GM21360 (cell line): Measurements from ENCODE around the gene TUSC2.
A peak's percentile ranks its signal among the peaks of the same experiment; 100 is the strongest.

Source experiments
- ATAC-seq: cut with Tn5 transposase; IDR thresholded peaks from one replicate; pipeline ENCODE4 v1.9.1; 2021; ENCODE audit warnings: mild to moderate bottlenecking, moderate library complexity; ENCODE audit not compliant: unreplicated experiment

Gene TUSC2

DNA sequence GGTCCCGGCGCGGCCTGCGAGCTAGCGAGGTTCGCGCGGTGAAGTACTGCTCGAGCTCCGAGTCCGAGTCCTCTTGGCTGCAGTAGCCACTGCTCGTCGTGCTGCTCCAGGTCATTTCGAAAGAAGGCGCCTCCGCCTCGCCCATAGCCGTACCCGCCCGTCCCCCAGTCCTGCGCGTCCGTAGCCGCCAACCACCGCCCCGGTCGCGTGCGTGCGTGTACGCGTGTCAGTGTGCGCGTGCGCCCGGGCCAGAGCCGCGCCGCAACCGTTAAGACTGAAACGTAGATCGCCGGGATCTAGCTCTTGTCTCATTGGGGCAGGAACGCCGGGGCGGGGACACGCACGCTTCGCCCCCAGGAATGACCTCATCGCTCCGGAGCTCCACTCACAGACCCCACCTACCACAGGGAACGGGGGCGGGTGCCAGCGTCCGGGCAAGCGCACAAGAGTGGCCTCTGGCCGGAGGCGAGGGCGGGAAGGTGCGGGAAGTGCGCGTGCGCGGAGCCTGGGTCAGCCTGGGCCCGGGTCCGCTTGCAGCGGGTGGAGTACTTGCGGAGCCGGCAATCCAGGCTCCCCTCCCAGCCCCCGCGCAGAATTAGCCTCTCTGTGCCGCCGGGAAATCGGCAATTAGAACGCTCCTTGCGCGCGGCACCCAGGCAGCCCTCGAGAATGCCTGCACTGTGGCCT is 9.3 kb upstream of the TUSC2 start:
- ATAC-seq: peak; percentile 70

DNA sequence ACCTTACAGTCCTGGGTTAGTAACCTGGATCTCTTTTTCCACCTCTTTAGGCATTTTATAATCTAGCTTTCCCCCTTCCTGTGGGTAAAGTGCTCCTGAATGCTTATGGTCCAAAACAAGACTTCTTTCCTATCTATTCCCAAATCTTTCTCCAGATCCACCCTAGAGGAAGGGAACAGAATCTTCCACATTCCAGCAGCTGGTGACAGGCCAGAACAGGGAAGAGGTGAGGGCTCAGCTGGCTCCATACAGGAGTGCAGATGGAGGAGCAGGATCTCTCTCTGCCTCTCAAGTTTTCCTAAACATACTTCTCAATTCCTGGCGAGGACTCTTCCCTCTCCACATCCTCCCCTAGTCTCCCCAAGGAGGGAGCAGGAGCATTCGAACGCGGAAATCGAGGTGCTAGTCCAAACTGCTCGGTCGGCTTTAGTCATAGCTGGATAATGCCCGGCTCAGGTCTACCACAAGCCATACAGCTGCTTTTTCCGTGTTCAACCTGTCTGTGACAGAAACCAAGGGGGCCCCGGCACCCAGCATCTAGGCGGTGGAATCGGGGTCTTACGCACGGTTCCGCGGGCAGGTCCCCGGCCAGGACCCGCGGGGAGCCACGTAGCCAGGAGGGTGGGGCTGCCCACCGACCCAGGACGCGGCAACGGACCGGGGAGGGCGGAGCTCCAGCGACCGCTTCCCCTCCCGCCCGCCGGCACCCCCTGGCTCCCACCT is 8.6 kb upstream of the TUSC2 start:
- peak; percentile 32 for ATAC-seq

DNA sequence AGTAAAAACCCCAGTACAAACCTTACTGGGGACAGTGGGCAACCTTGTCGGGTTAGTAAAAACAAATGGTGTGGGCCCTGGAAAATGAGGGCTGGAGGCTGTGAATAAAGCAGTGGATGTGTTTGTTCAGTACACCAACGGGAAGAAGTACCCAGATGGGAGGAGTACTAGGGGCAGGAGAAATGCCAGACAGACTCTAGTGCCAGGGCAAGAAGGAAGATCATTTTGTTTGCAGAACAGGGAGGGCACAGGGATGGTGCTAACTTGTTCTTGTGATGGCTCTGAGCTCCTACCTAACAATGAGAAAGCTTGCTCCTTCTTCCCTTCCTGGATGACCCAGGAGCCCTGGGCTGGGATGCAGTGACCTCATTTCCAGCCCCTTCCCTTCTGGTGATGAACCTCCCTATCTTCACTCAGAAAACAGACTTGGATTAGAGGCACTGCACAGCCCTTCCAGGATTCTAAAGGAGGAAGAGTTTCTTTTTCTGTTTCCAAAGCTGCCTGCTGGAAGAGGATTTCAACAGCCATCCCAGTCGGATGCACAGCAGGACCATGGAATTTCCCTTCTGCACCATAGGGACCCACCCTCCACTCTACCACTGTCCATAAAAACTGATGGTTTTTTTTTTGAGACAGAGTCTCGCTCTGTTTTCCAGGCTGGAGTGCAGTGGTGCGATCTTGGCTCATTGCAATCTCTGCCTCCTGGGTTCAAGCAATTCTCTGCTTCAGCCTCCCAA is 6.5 kb upstream of the TUSC2 start:
- no peak for ATAC-seq

DNA sequence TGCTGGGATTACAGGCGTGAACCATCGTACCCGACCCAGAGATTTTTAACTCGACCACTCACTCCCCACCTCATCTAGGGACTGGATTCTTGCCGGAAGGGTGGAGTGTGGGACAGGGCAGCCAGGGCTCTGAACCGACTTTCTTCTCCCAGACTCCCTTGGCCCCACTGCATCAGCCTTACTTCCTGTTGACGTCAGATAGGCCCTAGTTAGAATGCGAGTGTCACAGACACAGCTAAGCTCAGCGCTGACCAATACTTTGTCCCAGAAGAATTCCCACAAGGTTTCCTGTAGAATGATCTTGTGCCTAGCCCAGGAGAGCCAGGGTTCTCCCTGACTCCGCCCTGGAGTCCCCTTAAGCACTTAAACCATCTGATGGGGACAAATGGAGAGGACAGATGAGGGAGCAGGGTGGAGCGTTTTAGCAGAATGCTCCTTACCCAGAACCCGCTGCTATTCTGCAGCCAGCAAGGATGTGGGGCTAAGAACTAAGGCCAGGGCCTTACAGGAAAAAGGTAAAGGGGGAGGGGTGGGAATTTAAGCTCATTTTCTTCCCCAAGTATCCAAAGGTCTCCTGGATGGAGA is 5.8 kb upstream of the TUSC2 start:
- no peak for ATAC-seq

DNA sequence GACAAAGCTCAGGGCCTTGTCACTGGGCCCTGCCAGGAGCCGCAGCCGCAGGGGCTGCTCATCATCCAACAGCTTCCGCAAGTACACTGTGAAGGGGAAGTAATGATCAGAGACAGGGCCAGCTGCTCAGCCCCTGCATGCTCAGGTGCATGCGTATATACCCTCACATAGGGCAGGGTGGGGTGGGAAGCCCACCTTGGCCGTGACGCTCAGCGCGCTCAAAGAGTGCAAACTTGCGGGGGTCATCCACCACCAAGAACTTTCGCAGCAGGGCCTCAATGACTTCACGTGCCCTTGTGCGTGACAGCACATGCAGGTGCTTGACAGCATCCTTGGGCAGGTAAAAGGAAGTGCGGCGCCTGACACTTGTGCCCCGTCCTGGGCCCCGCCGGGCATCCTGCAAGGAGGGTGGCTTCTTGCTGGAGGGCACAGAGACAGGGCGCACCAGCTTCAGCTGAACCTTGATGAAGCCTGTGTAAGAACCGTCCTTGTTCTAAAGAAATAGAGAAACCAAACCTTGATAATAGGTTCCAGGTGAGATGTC is 3.4 kb upstream of the TUSC2 start:
- ATAC-seq: no peak

DNA sequence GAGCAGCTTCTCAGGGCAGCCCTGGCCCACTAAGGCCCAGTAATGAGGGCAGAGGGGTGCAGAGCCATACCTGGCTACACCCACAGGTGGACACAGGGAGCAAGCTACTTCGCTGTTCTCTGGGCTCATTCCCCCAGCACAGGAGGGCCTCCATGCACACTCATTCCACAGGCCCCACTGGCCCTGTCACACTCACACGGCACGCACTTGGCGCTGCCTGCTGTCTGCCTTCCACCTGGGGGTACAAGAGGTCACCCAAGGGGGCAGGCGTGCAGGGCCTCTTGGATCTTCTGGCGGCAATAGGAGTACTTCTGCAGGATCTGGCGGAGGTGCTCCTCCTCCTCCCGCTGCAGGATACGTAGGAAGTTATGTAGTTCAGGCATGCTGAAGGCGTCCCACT is 2.3 kb upstream of the TUSC2 start:
- ATAC-seq: no peak

DNA sequence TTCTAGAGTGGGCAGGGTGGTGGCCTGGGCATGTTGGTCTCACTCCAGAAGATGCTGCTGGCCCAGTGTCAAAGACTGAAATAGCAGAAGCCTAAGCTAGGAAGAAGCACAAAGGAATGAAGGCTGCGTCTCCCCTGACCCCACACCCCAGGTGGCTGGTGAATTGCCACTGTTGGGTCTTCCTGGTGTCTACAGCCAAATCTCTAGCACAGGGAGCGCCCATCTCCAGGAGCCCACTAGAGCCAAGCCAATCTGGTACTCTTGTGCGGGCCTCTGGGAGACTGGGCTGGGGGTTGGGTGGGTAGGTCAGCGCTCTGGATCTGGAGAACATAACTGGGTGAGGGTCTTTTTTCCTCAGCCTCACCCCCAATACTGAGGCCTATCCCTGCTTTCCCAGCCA is 894 bp downstream of the TUSC2 start:
- no peak for ATAC-seq

DNA sequence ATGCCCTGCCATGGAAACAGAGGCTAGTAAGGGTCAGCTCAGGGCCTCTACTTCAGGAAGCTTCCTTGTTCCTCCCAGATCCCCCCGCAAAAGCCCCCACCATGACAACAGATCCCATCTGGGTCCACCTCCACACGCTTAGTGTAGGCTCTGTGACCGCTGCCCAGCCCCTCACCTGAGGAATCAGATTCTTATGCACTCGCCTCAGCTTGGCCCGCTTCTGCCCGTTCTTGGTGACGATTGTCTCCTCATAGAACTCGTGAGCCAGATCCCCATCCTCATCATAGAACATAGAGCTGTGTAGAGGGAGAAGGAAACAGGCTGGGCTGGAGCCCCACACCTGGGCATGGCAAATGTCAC is 1.9 kb downstream of the TUSC2 start:
- ATAC-seq: no peak

DNA sequence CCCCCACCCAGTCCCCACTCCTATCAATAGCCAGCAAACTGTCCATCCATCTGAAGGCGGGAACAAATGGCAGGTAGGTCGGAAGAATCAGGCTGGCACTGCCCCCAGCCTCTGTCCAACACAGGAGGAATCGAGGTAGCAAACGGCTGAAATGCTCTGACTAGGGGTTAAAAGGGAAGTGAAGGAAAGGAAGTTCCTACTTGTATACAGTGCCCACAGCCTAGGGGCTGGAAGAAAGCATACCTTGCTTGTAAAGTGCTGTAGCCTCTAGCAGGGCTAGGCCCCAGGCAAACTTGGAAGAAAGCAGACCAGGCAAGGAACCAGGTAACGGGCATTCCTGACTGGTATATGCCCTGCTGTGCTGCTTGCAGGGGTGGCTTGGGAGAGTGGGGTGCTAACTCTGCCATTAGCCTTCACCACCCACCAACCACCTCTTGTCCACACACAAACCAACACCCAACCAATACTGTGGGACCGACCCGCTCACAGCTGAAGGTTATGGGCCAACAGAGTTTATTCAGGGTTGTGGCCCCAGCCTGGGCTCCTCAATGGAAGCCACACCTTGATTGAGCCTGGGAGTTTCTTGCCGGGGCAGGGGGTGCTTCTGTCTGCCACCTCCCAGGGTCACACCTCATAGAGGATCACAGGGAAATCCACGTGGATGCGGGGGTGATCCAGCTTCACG is 2.4 kb downstream of the TUSC2 start:
- no peak for ATAC-seq

DNA sequence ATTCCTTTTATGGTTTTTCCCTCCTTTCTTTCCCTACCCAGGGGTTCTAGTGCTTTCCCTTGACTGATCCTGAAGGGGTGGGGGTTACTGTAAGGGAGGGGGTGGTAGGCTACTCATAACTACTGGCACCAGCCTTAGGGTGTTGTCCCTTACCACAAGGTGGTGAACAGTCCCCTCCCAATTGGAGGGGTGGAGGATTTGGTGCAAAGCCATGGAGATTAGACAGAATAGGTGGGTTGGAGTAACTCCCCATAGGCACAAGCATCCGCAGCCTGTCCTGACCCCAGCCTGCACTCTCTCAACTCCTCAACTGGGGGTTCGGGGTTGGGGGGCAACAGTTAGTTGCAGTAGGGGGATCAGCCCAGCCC is 2.9 kb downstream of the TUSC2 start:
- ATAC-seq: no peak

DNA sequence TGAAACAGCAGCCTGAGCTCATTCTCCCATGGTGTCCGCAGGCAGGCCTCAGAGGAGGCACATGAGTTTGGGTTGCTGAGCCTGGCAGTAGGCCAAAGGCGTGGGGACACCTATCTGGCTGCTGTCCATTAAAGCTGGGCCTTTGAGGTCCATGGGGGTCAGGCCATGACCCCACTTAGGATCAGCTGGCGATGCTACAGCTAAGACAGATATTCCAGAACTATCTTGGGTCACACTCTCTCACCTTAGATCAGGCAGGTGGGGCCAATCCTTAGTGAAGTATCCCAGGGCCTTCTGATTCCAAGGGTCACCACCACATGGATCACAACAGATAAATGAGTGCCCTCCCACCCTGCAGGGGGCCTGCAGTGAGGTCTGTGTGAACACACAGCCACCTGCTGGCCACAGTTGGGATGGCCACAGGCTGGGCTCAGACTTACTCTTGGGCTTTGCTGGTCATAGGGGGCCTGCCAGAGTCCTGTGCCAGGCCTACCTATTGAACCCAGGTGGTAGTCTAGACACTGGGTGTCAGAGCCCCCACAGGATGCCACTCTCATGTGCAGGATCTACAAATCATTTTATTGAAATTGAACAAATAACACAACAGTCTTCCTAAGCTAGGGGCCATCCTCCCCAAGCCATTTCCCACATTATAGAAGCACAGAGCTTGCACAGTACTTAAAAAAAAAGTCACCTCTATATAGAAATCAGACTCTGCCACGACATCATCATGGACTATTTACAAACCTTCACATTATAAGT is 3.5 kb downstream of the TUSC2 start:
- no peak for ATAC-seq

DNA sequence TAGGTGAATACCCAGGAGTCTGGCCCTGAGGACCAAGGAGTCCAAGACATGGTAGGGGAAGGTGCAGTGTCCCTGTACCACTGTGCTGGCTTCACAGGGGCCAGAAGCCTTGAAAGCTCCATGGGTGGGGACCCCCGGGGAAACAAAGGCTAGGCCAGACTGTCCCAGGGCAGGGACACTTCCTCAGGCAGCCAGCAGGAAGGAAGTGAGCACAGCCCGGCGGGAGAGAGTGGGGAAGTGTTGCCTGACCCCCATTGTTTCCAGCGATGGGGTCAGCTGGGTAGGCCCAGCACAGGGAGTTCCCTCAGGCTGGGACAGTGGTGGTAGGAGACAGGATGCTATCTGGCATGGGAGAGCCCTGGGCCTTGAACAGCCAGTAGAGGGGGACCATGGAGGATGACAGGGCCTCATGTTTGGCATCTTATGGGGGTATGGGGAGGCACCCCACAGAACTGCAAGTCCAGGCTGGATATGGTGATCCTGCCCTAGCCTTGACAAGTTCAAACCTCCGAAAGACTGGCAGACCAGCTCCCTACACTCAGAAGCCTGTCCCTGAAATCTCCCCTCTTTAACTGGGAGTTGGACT is 4.3 kb downstream of the TUSC2 start:
- no peak for ATAC-seq

DNA sequence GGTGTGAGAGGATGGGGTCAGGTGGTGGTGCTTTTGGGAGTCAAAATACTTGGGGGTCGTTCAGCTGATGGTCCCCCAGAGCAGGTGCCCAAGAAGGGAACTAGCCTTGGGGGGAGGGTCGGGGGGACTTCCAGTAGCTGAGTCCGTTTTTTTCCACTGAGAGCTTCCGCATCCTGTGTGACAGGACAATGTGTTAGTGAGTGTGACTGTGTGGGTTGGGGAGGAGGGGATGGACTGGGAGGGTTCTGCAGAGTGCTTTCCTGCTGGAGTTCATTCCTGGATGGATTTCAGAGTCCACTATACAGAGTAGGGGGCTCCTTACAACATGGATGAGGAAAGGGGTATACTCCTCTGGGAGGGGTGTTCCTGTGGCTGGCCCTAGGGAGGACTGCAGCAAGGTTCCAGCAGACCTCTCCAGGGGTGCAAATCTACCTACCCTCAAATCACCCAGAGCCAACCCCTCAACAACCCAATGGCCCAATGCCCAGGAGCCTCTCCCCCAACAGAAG is 4.9 kb downstream of the TUSC2 start:
- no peak for ATAC-seq

DNA sequence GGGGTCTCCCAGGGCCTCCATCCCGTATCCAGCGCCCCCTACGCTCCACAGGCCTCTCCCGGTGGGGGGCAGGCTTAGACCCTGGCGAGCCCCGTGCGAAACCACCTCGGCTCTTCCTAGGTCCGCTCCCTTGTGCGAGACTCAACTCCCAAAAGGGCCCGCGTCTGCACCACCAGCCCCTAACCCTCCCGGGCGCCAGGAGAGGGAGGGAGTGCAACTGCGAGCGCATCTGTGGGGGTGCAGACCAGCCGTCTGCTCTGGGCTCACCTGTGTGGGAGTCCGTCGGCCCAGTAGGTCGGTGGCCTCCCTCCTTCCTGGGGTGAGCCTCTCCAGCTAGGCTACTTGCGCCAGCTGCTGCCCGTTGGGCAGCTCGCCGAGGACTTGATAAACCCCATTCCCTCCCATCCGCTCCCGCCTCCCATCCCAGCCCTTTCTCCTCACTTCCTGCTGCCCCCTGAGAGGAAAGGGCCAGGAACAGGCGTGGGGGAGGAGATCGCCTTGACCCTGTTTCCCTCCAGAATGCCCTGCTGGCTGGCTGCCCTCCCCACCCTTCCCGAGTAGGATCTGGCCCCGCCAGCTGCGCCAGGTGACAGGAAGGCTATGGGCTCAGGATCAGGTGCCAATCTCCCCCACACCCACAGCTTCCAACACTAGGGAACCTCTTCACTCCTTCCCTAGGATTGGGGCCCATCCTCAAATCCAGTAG is 5.5 kb downstream of the TUSC2 start, which contains the start of gene HYAL2:
HYAL2 (minus strand) TSS at position 360 of the 706 bp plus-strand sequence. CDS start 2,256 bp downstream, outside the sequence.
- ATAC-seq: no peak

DNA sequence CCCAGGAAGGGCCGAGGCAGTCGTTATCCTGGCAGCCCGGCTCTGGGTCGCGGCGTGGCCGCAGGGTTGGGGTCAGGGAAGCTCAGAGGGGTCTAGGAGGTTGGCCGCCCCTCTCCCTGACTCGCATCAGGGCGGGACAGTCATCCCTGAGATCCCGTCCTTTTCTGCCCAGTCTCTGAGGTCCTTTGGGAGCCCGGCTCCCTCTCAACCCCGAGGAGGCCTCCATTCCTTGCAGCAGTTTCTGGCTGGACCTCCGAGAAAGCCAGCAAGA is 6.0 kb downstream of the TUSC2 start:
- no peak for ATAC-seq

DNA sequence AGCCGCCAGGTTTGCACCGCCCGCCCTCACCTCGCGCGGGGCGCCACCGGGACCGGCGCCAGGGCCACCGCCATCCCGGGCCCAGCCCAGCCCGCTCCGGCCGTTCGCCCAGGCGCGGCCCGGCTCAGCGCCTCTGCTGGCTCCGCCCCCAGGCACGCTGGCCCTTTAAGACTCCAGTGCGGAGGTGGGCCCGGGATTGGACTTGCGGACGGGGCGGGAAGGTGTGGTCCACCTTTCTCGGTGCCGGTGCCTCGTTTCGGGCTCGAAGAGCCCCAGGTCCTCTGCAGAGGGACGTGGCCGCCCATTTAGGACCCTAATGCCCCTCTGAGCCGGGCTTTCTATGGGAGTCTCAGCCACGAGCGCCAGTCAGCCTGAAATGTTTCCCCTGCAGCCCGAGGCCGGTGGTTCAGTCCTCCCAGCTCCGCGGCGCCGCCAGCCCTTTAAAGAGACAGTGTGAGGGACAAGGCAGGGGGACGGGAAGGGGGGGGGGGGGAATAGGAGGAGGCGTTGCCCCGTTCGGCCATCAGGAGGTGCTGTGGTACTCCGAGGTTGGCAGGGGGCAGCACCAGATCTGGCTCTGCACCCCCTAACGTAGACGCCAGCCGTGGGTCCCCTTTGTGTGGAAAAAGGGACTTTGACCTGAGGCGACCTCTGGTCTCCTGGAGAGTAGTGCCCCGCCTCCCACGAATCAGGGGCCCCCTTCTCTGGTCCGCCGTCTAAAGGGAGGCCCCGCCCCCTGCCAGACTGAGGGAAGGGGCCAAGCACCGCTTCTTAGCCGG is 6.5 kb downstream of the TUSC2 start:
- ATAC-seq: peak; percentile 61

DNA sequence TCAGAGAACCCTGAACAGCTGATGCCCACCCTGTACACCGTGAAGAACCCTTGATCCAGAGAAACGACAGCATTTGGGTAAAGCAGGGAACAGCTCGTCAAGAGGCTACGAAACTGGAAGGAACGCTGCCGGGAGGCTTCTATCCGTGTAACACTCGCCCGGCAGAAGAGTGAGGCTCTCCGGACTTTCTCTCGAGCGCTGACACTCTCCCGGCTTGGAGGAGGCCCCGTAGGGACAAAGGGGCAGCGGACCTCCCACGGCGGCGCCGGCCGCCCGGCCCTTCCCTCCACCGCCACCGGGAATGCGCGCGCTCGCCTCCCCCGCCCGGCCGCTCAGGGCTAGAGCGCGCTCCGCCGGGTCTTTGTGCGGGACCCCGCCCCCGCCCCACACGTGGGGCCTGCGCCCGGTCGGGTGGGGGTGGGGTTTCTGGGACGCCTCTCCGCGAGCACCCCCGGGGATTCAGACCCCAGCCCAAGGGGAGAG is 7.1 kb downstream of the TUSC2 start:
- ATAC-seq: peak; percentile 33
